ENCODE results near the gene MCCC2.

GRCh38 chr5:71662381-71662780, 75.2 kb downstream of the MCCC2 start:
- TF ChIP-seq FOSL1 (IDR thresholded peaks at IDR 0.05; ENCODE audit: low read depth) (no peak), ELF1 (IDR thresholded peaks at IDR 0.05; ENCODE audit: borderline replicate concordance, low read depth) (no peak)

Measured in HCT116 (cell line).